Omental fat pad (tissue), 4 donors: Measurements from ENCODE around the gene LAMTOR3. TPM values are rescaled to one million over a fixed set of nuclear protein-coding genes. Genes with fewer than 3 reads are reported as not detected.

ENCODE experiments used
- ATAC-seq: fragments of 150-250 bp; one replicate; pipeline ENCODE4 v1.9.1; 2016; ENCODE audit warnings: mild to moderate bottlenecking, moderate library complexity; ENCODE audit not compliant: low FRiP score
- DNase-seq: peaks from one replicate; pipeline ENCODE4 v3.0.0-alpha.2; 2019; ENCODE audit warnings: low spot score
- total RNA-seq, 4 donors: library from RNA; depleted of rRNA; stranded (reverse); fragments of >200 nt; gene quantifications; one replicate each; pipeline ENCODE4 v1.1.0, GENCODE V29; 2016
- TF ChIP-seq, protein P1 (sequence below), 3 donors: fragments of 450-650 bp; IDR thresholded peaks; one replicate each; pipeline ENCODE4 v1.5.1; 2016 to 2017; ENCODE audit warnings: antibody characterized with exemption in 3 of 3, mild to moderate bottlenecking in 3 of 3, moderate library complexity in 2 of 3

LAMTOR3 gene
- total RNA-seq, 4 donors from 2014 or later, result 41.3 to 48.9 (median 43.6) TPM

DNA sequence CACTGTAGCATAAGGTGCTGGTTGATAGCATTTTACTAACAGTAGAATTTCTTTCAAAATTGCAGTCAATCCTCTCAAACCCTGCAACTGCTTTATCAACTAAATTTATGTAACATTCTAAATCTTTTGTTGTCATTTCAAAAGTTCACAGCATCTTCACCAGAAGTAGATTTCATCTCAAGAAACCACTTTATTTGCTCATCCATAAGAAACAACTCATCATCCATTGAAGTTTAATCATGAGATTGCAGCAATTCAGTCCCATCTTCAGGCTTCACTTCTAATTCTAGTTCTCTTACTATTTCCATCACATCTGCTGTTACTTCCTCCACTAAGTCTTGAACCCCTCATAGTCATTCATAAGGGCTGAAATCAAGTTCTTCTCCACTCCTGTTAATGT, 21.7 kb downstream of the LAMTOR3 start:
- DNase-seq (no peak), ATAC-seq (no peak)
- TF ChIP-seq, protein P1, sequence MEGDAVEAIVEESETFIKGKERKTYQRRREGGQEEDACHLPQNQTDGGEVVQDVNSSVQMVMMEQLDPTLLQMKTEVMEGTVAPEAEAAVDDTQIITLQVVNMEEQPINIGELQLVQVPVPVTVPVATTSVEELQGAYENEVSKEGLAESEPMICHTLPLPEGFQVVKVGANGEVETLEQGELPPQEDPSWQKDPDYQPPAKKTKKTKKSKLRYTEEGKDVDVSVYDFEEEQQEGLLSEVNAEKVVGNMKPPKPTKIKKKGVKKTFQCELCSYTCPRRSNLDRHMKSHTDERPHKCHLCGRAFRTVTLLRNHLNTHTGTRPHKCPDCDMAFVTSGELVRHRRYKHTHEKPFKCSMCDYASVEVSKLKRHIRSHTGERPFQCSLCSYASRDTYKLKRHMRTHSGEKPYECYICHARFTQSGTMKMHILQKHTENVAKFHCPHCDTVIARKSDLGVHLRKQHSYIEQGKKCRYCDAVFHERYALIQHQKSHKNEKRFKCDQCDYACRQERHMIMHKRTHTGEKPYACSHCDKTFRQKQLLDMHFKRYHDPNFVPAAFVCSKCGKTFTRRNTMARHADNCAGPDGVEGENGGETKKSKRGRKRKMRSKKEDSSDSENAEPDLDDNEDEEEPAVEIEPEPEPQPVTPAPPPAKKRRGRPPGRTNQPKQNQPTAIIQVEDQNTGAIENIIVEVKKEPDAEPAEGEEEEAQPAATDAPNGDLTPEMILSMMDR (IDR thresholded peaks at IDR 0.05), result no peak

- TF ChIP-seq, protein P1 (IDR thresholded peaks at IDR 0.05), result no peak
- ATAC-seq, result no peak
- no peak for DNase-seq
Observed at GRCh38 chr4:99868126-99868596, 26.1 kb downstream of the LAMTOR3 start.

DNA sequence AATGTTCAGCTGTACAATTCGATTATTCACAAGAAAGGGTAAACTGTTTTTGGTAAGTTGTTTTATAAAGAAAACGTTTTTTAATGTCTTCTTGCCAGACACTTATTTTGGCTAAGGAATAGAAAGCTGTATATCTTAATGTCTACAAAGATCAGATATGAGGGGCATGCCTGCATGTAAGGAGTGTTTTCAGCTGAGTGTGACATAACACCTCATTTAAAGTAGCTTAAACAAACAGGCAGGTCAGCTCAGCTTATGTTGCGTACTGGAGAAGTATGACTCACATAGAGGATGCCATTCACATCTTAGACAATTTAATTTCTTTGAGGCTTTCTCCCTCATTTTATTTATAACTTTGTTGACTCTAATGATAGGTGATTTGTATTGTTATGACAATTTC, 30.4 kb downstream of the LAMTOR3 start:
- TF ChIP-seq, protein P1 (IDR thresholded peaks at IDR 0.05), result no peak
- no peak for ATAC-seq

GRCh38 chr4:99861120-99861905, 32.9 kb downstream of the LAMTOR3 start:
- TF ChIP-seq, protein P1 (IDR thresholded peaks at IDR 0.05), result no peak

More for the DNA sequence above, 30.4 kb downstream of the LAMTOR3 start:
- DNase-seq, result no peak

DNA sequence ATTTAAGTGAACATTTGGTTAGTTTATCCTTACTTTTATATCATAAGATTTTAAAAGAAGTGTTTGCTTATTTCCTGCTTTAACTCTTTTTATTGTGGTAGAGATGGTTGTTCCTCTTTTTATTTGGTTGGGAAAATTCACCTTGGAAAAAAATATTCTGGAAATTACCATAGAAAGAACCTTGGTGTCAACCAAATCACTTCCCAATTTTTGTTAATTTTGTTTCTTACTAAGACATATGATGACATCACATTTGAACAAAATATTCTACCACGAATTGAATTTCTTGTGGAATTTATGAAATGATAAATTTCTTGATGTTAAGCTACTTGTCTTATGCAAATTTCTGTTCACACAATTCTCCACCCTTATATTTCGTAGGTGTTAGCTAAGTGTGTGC, 33.7 kb downstream of the LAMTOR3 start:
- TF ChIP-seq, protein P1 (IDR thresholded peaks at IDR 0.05), result no peak
- DNase-seq (no peak), ATAC-seq (no peak)

More at GRCh38 chr4:99861120-99861905, 32.9 kb downstream of the LAMTOR3 start:
- no peak for ATAC-seq
- no peak for DNase-seq

GRCh38 chr4:99859618-99860017, 34.6 kb downstream of the LAMTOR3 start:
- DNase-seq, result no peak
- ATAC-seq, result no peak
- TF ChIP-seq, protein P1 (IDR thresholded peaks at IDR 0.05), result no peak

DNA sequence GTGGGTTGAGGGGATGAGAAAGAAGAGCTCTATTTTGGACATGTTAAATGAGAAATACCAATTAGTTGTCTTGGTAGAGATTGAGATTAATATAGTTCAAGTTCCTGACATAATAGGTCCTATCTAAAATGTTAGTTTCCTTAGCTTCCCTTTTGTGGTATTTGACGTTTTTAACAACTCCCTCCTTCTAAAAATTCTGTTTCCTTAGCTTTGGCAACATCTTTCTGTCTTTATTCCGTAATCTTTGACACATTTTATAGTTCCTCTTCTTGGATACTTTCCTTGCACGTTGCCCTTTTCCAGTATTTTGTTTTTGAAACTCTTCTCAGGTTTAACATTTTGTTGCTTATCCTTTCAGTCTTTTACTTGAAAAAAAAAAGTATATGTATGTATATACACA, 36.9 kb downstream of the LAMTOR3 start:
- DNase-seq (no peak), ATAC-seq (no peak)
- TF ChIP-seq, protein P1 (IDR thresholded peaks at IDR 0.05), result no peak
